IgD-negative memory B cell (primary cell): Measurements from ENCODE around the gene EVL. TPM values are rescaled to one million over a fixed set of nuclear protein-coding genes. Genes with fewer than 3 reads are reported as not detected.

Source experiments
- H3K27ac Mint-ChIP-seq, 3 donors: one replicate each; pipeline ENCODE4 v1.8.0; 2020 to 2022; ENCODE audit warnings: mild to moderate bottlenecking in 3 of 3, mixed read lengths in 3 of 3, moderate library complexity in 1 of 3
- H3K27me3 Mint-ChIP-seq: one replicate; pipeline ENCODE4 v1.8.0; 2021; ENCODE audit warnings: mixed read lengths
- H3K36me3 Mint-ChIP-seq: one replicate; pipeline ENCODE4 v1.8.0; 2020; ENCODE audit warnings: mild to moderate bottlenecking, mixed read lengths
- H3K4me1 Mint-ChIP-seq, 3 donors: one replicate each; pipeline ENCODE4 v1.8.0; 2020 to 2022; ENCODE audit warnings: mixed read lengths in 3 of 3, mild to moderate bottlenecking in 1 of 3
- H3K4me3 Mint-ChIP-seq, 4 donors: one replicate each; pipeline ENCODE4 v1.8.0; 2020 to 2022; ENCODE audit warnings: mild to moderate bottlenecking in 4 of 4, mixed read lengths in 4 of 4, moderate library complexity in 3 of 4
- H3K9me3 Mint-ChIP-seq, 3 donors: one replicate each; pipeline ENCODE4 v1.8.0; 2020 to 2021; ENCODE audit warnings: mixed read lengths in 3 of 3, mild to moderate bottlenecking in 1 of 3
- polyA plus RNA-seq: library from polyadenylated mRNA; unstranded; fragments of 300-500 nt; fragmentation: Illumina TruSeq; gene quantifications from one replicate; pipeline ENCODE4 v1.2.3, GENCODE V29; 2021

EVL gene
- polyA plus RNA-seq, 1 donor from 2014 or later = 73.3 TPM

GRCh38 chr14:100140452-100141078 lies 75.3 kb downstream of the EVL start:
- H3K27ac Mint-ChIP-seq = peak overlapping the region in 1 of 3 donors; percentile 53
- H3K4me3 Mint-ChIP-seq = no peak overlapping the region

GRCh38 chr14:100141098-100141497 lies 75.9 kb downstream of the EVL start:
- H3K36me3 Mint-ChIP-seq = peaks cover 1% of the 10 kb centered on the region
- H3K4me1 Mint-ChIP-seq = peaks cover 0 to 5% (median 2%) of the 10 kb centered on the region in 3 donors
- no peaks in the 10 kb centered on the region for H3K27me3 Mint-ChIP-seq
- no peak overlapping the region for H3K27ac Mint-ChIP-seq
- H3K9me3 Mint-ChIP-seq = no peaks in the 10 kb centered on the region
- H3K4me3 Mint-ChIP-seq = no peak overlapping the region

More at GRCh38 chr14:100140452-100141078, 75.3 kb downstream of the EVL start:
- no peaks in the 10 kb centered on the region for H3K27me3 Mint-ChIP-seq
- peaks cover 1% of the 10 kb centered on the region for H3K36me3 Mint-ChIP-seq
- H3K4me1 Mint-ChIP-seq = peaks cover 0 to 5% (median 2%) of the 10 kb centered on the region in 3 donors
- H3K9me3 Mint-ChIP-seq = no peaks in the 10 kb centered on the region

- Mint-ChIP-seq H3K27me3 (no peaks in the 10 kb centered on the region), H3K9me3 (no peaks in the 10 kb centered on the region), H3K36me3 (peaks cover 1% of the 10 kb centered on the region), H3K27ac (peak overlapping the region in 1 of 3 donors; percentile 71), H3K4me3 (peak overlapping the region in 1 of 4 donors; percentile 21), H3K4me1 (peaks cover 2 to 8% (median 8%) of the 10 kb centered on the region in 3 donors)
These were observed 77.1 kb downstream of the EVL start for GRCh38 chr14:100142073-100143040.

- H3K27ac Mint-ChIP-seq = no peak overlapping the region
- H3K27me3 Mint-ChIP-seq = no peaks in the 10 kb centered on the region
- H3K4me3 Mint-ChIP-seq = no peak overlapping the region
- H3K36me3 Mint-ChIP-seq = peaks cover 1% of the 10 kb centered on the region
- H3K4me1 Mint-ChIP-seq = peaks cover 11 to 14% (median 13%) of the 10 kb centered on the region in 3 donors
- H3K9me3 Mint-ChIP-seq = no peaks in the 10 kb centered on the region
These were observed 78.3 kb downstream of the EVL start for GRCh38 chr14:100143523-100143922.

- Mint-ChIP-seq H3K27ac (peak overlapping the region in 2 of 3 donors; percentile 19 to 28), H3K36me3 (peaks cover 1% of the 10 kb centered on the region), H3K9me3 (no peaks in the 10 kb centered on the region), H3K4me3 (no peak overlapping the region), H3K27me3 (no peaks in the 10 kb centered on the region), H3K4me1 (peaks cover 12 to 14% (median 13%) of the 10 kb centered on the region in 3 donors)
These were observed 78.7 kb downstream of the EVL start for GRCh38 chr14:100143934-100144333.

GRCh38 chr14:100144645-100144995 lies 79.4 kb downstream of the EVL start:
- no peak overlapping the region for H3K4me3 Mint-ChIP-seq
- no peaks in the 10 kb centered on the region for H3K9me3 Mint-ChIP-seq
- peak overlapping the region in 1 of 3 donors; percentile 28 for H3K27ac Mint-ChIP-seq
- peaks cover 1% of the 10 kb centered on the region for H3K36me3 Mint-ChIP-seq
- no peaks in the 10 kb centered on the region for H3K27me3 Mint-ChIP-seq
- peaks cover 12 to 14% (median 13%) of the 10 kb centered on the region in 3 donors for H3K4me1 Mint-ChIP-seq

- Mint-ChIP-seq H3K27me3 (no peaks in the 10 kb centered on the region), H3K4me3 (no peak overlapping the region), H3K4me1 (peaks cover 12 to 14% (median 13%) of the 10 kb centered on the region in 3 donors), H3K9me3 (no peaks in the 10 kb centered on the region), H3K36me3 (peaks cover 1% of the 10 kb centered on the region), H3K27ac (peak overlapping the region in 1 of 3 donors; percentile 42)
These were observed 79.9 kb downstream of the EVL start for GRCh38 chr14:100144996-100145646.

- Mint-ChIP-seq H3K27me3 (no peaks in the 10 kb centered on the region), H3K4me3 (no peak overlapping the region), H3K4me1 (peaks cover 12 to 14% (median 13%) of the 10 kb centered on the region in 3 donors), H3K9me3 (no peaks in the 10 kb centered on the region), H3K36me3 (peaks cover 1% of the 10 kb centered on the region), H3K27ac (peak overlapping the region in 2 of 3 donors; percentile 59 to 97)
These were observed 80.7 kb downstream of the EVL start for GRCh38 chr14:100145682-100146464.

GRCh38 chr14:100146531-100147091 lies 81.4 kb downstream of the EVL start:
- H3K27ac Mint-ChIP-seq = peak overlapping the region in 2 of 3 donors; percentile 59 to 97
- peaks cover 1% of the 10 kb centered on the region for H3K36me3 Mint-ChIP-seq
- peaks cover 12 to 17% (median 13%) of the 10 kb centered on the region in 3 donors for H3K4me1 Mint-ChIP-seq
- H3K4me3 Mint-ChIP-seq = no peak overlapping the region
- no peaks in the 10 kb centered on the region for H3K9me3 Mint-ChIP-seq
- no peaks in the 10 kb centered on the region for H3K27me3 Mint-ChIP-seq

GRCh38 chr14:100147181-100147631 lies 82.0 kb downstream of the EVL start:
- H3K9me3 Mint-ChIP-seq = no peaks in the 10 kb centered on the region
- H3K27me3 Mint-ChIP-seq = no peaks in the 10 kb centered on the region
- peaks cover 1% of the 10 kb centered on the region for H3K36me3 Mint-ChIP-seq
- H3K27ac Mint-ChIP-seq = peak overlapping the region; percentile 39 to 97 (median 88)
- H3K4me3 Mint-ChIP-seq = peak overlapping the region; percentile 72 to 92 (median 80)
- peaks cover 12 to 17% (median 13%) of the 10 kb centered on the region in 3 donors for H3K4me1 Mint-ChIP-seq

- peaks cover 12 to 17% (median 14%) of the 10 kb centered on the region in 3 donors for H3K4me1 Mint-ChIP-seq
- no peaks in the 10 kb centered on the region for H3K27me3 Mint-ChIP-seq
- no peaks in the 10 kb centered on the region for H3K9me3 Mint-ChIP-seq
- H3K36me3 Mint-ChIP-seq = peaks cover 1% of the 10 kb centered on the region
- H3K4me3 Mint-ChIP-seq = peak overlapping the region; percentile 50 to 85 (median 71)
- H3K27ac Mint-ChIP-seq = peak overlapping the region; percentile 82 to 97 (median 92)
These were observed 82.7 kb downstream of the EVL start for GRCh38 chr14:100147691-100148464.

- peaks cover 12 to 17% (median 14%) of the 10 kb centered on the region in 3 donors for H3K4me1 Mint-ChIP-seq
- no peaks in the 10 kb centered on the region for H3K36me3 Mint-ChIP-seq
- H3K27ac Mint-ChIP-seq = peak overlapping the region in 2 of 3 donors; percentile 63 to 97
- peak overlapping the region in 1 of 4 donors; percentile 56 for H3K4me3 Mint-ChIP-seq
- H3K27me3 Mint-ChIP-seq = no peaks in the 10 kb centered on the region
- H3K9me3 Mint-ChIP-seq = no peaks in the 10 kb centered on the region
These were observed 83.9 kb downstream of the EVL start for GRCh38 chr14:100148837-100149731.
